Kidney epithelial cell (primary cell): ENCODE results near the gene DOK7. TPM values are rescaled to one million over a fixed set of nuclear protein-coding genes. Genes with fewer than 3 reads are reported as not detected.

Experiments
- DNase-seq: peaks from one replicate; pipeline ENCODE4 v3.0.0-alpha.2; 2010; ENCODE audit warnings: low read depth
- H3K27me3 ChIP-seq: 2 replicates; pipeline ENCODE4 v1.6.0; 2011; ENCODE audit warnings: low read length; ENCODE audit not compliant: control insufficient read depth, insufficient read depth
- H3K36me3 ChIP-seq: 2 replicates; pipeline ENCODE4 v1.5.1; 2011; ENCODE audit warnings: low read length; ENCODE audit not compliant: control insufficient read depth, insufficient read depth
- H3K4me3 ChIP-seq: 2 replicates; pipeline ENCODE4 v1.5.1; 2011; ENCODE audit warnings: low read depth, mild to moderate bottlenecking, control low read depth, low read length
- CTCF ChIP-seq: IDR thresholded peaks from 2 replicates; pipeline ENCODE4 v1.5.1; 2011; ENCODE audit warnings: mild to moderate bottlenecking, moderate library complexity, low read length, control low read depth, inconsistent platforms; ENCODE audit not compliant: insufficient read depth, poor library complexity, severe bottlenecking
- total RNA-seq: library from RNA; depleted of rRNA; stranded (reverse); fragments of >200 nt; gene quantifications from 2 replicates; pipeline ENCODE4 v1.2.3, GENCODE V29; 2015

The DOK7 gene
- total RNA-seq, 1 donor from 2014 or later: 6.9 TPM

- H3K4me3 ChIP-seq: no peak overlapping the region
- no peak for DNase-seq
- no peaks in the 10 kb centered on the region for H3K36me3 ChIP-seq
- H3K27me3 ChIP-seq: peaks cover 24% of the 10 kb centered on the region
- TF ChIP-seq CTCF: no peak
Measured at GRCh38 chr4:3473996-3474765, 11.1 kb downstream of the DOK7 start.

GRCh38 chr4:3475041-3475712 lies 12.1 kb downstream of the DOK7 start:
- H3K4me3 ChIP-seq: no peak overlapping the region
- DNase-seq: no peak
- peaks cover 24% of the 10 kb centered on the region for H3K27me3 ChIP-seq
- H3K36me3 ChIP-seq: no peaks in the 10 kb centered on the region
- TF ChIP-seq CTCF: no peak

DNA sequence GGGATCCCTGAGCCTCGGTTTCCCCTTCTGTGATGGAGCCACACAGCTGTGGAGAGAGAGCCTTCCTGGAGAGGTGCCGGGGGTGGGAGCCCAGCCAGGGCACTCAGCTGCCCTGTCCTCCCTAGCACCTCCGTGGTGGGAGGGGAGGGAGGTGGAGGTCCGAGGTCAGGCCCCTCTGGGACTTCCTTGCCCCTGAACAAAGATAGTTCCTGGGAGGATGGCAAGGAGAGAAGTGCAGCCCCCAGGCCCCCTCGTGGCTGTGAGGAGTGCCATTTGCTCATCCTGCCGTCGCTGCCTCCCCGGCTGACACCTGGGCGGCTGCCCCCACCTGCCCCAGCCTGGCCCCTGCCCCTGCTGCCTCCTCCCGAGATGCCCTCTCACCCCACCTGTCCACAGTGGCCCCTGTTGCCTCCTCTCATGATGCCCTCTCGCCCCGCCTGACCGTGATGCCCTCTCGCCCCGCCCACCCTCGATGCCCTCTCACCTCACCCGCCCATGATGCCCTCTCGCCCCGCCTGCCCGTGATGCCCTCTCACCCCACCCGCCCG lies 12.7 kb downstream of the DOK7 start:
- no peak for DNase-seq
- Histone ChIP-seq H3K27me3 (peaks cover 24% of the 10 kb centered on the region), H3K4me3 (no peak overlapping the region), H3K36me3 (no peaks in the 10 kb centered on the region)
- TF ChIP-seq CTCF: no peak

DNA sequence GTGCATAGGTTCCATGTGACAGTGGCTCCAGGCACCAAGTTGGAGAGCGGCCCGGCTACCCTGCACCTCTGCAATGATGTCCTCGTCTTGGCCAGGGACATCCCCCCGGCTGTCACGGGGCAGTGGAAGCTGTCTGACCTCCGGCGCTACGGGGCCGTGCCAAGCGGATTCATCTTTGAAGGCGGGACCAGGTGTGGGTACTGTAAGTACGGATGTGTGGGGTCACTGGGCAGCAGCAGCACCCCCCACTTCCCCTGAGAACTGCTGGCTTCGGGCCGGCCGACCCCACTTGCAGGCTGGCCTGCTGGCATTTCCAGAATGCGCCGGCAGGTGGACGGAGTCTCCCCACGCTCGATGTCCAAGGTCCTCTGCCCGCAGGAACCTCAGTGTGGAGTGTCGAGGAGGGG lies 13.2 kb downstream of the DOK7 start:
- Histone ChIP-seq H3K4me3 (no peak overlapping the region), H3K27me3 (peaks cover 24% of the 10 kb centered on the region), H3K36me3 (no peaks in the 10 kb centered on the region)
- DNase-seq: no peak
- TF ChIP-seq CTCF: no peak

DNA sequence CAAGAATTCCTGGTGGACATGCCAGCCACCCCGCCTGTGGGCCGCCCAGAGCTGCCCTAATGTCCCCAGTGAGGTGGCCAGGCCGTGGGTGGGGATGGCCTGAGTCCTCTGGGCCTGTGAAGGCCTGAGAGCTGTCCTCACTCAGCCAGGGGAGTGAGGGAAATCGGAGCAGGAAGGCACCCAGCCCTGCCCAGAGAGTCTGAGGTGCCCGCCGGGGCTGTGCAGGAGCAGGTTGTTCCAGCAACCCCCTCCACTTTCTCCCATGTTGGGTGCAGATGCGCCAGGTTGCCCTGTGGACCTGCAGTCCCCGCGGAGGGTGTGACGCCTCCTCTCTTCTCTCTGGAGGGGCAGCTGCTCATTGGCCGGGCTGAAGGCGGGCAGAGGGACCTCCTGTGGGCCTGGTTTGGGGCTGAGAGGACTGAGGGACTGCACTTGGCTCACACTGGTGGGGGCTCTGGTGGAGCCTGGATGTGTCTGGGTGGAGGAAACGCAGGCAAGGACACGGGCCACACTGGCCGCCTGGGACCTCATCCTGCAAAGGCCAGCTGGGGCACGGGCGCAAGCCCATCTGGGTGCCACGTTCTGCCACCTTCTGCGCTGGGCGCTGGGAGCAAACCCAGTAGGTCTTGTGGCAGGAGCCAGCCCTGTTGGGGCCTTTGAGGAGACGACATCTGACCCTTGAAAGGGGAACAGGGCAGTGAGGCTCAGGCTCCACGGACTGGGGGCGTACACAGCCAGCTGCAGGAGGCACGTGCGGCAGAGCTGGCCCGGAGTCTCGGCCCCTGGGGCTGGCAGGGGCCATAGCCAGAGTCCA lies 14.0 kb downstream of the DOK7 start:
- H3K36me3 ChIP-seq: no peaks in the 10 kb centered on the region
- H3K4me3 ChIP-seq: no peak overlapping the region
- TF ChIP-seq CTCF: no peak
- peaks cover 22% of the 10 kb centered on the region for H3K27me3 ChIP-seq
- DNase-seq: no peak
